ENCODE data around the gene RPP14. TPM values are rescaled to one million over a fixed set of nuclear protein-coding genes. Genes with fewer than 3 reads are reported as not detected.
A peak's percentile ranks its signal among the peaks of the same experiment; 100 is the strongest.

The RPP14 gene
- total and polyA plus RNA-seq, 7 experiments from 2014 or later = 6.8 to 21.6 (median 14.9) TPM

GRCh38 chr3:58346368-58346767 is 40.3 kb downstream of the RPP14 start:
- no peaks in the 10 kb centered on the region for H3K9me3 Mint-ChIP-seq
- H3K27me3 Mint-ChIP-seq = no peaks in the 10 kb centered on the region
- H3K36me3 ChIP-seq (ENCODE audit: control insufficient read depth in 2 of 3, insufficient read depth in 3 of 3, low read length in 3 of 3) = peaks cover 0 to 6% (median 0%) of the 10 kb centered on the region in 3 experiments
- DNase-seq = no peak
- peaks cover 21 to 64% (median 32%) of the 10 kb centered on the region in 7 donors for H3K4me1 Mint-ChIP-seq
- ATAC-seq = no peak
- H3K9me3 ChIP-seq (ENCODE audit: control insufficient read depth in 2 of 3, low read length in 3 of 3) = no peaks in the 10 kb centered on the region
- intact Hi-C loops (cut with micrococcal nuclease) = no loop called here
- no peaks in the 10 kb centered on the region for H3K27me3 ChIP-seq (ENCODE audit: control insufficient read depth in 2 of 2, insufficient read depth in 2 of 2, low read length in 2 of 2)
- H3K36me3 Mint-ChIP-seq = peaks cover 0 to 43% (median 19%) of the 10 kb centered on the region in 5 donors
- H3K4me3 Mint-ChIP-seq = peak overlapping the region in 1 of 10 donors; percentile 1
- no peak overlapping the region for H3K27ac ChIP-seq (ENCODE audit: low read depth, low read length)
- H3K4me1 ChIP-seq (ENCODE audit: control insufficient read depth in 2 of 2, insufficient read depth in 2 of 2, low read length in 2 of 2) = peaks cover 0 to 6% of the 10 kb centered on the region in 2 donors
- ChIA-PET CTCF (interaction anchor here (0.6 kb wide), 1 partner anchor 130 kb away, joined by 3 read pairs; no protein-coding TSS in a partner anchor), POLR2A (no interaction called here)
- H3K27ac Mint-ChIP-seq = peak overlapping the region in 1 of 9 donors; percentile 1
- H3K4me3 ChIP-seq (ENCODE audit: low read length) = no peak overlapping the region

- DNase-seq (no peak), ATAC-seq (no peak)
- Mint-ChIP-seq H3K4me3 (no peak overlapping the region), H3K9me3 (no peaks in the 10 kb centered on the region), H3K27me3 (no peaks in the 10 kb centered on the region), H3K27ac (peak overlapping the region in 1 of 9 donors; percentile 33), H3K36me3 (peaks cover 0 to 40% (median 14%) of the 10 kb centered on the region in 5 donors), H3K4me1 (peaks cover 32 to 71% (median 42%) of the 10 kb centered on the region in 7 donors)
- CTCF ChIA-PET = no interaction called here
- peaks cover 0 to 3% (median 0%) of the 10 kb centered on the region in 3 experiments for H3K36me3 ChIP-seq (ENCODE audit: control insufficient read depth in 2 of 3, insufficient read depth in 3 of 3, low read length in 3 of 3)
- intact Hi-C loops (cut with micrococcal nuclease) = no loop called here
- peaks cover 0 to 6% of the 10 kb centered on the region in 2 donors for H3K4me1 ChIP-seq (ENCODE audit: control insufficient read depth in 2 of 2, insufficient read depth in 2 of 2, low read length in 2 of 2)
- no peaks in the 10 kb centered on the region for H3K9me3 ChIP-seq (ENCODE audit: control insufficient read depth in 2 of 3, low read length in 3 of 3)
- POLR2A ChIA-PET = no interaction called here
- no peak overlapping the region for H3K4me3 ChIP-seq (ENCODE audit: low read length)
- no peaks in the 10 kb centered on the region for H3K27me3 ChIP-seq (ENCODE audit: control insufficient read depth in 2 of 2, insufficient read depth in 2 of 2, low read length in 2 of 2)
- no peak overlapping the region for H3K27ac ChIP-seq (ENCODE audit: low read depth, low read length)
These were observed 41.9 kb downstream of the RPP14 start for GRCh38 chr3:58347984-58348383.

- Mint-ChIP-seq H3K4me1 (peaks cover 44 to 84% (median 49%) of the 10 kb centered on the region in 7 donors), H3K9me3 (no peaks in the 10 kb centered on the region), H3K27ac (peak overlapping the region in 2 of 9 donors; percentile 30 to 87), H3K27me3 (no peaks in the 10 kb centered on the region), H3K4me3 (peak overlapping the region in 3 of 10 donors; percentile 1 to 67 (median 20)), H3K36me3 (peaks cover 0 to 33% (median 9%) of the 10 kb centered on the region in 5 donors)
- no peak for DNase-seq
- POLR2A ChIA-PET = no interaction called here
- Histone ChIP-seq H3K27me3 (ENCODE audit: control insufficient read depth in 2 of 2, insufficient read depth in 2 of 2, low read length in 2 of 2) (no peaks in the 10 kb centered on the region), H3K4me1 (ENCODE audit: control insufficient read depth in 2 of 2, insufficient read depth in 2 of 2, low read length in 2 of 2) (peaks cover 4 to 10% of the 10 kb centered on the region in 2 donors), H3K9me3 (ENCODE audit: control insufficient read depth in 2 of 3, low read length in 3 of 3) (no peaks in the 10 kb centered on the region), H3K36me3 (ENCODE audit: control insufficient read depth in 2 of 3, insufficient read depth in 3 of 3, low read length in 3 of 3) (peaks cover 0 to 3% (median 0%) of the 10 kb centered on the region in 3 experiments), H3K27ac (ENCODE audit: low read depth, low read length) (no peak overlapping the region), H3K4me3 (ENCODE audit: low read length) (no peak overlapping the region)
- peak; percentile 33 for ATAC-seq
- intact Hi-C loops (cut with micrococcal nuclease) = loop anchor here in 1 of 2 donors (1.0 kb wide), 1 partner anchor 17 kb away; no protein-coding TSS in a partner anchor
- CTCF ChIA-PET = interaction anchor here (0.6 to 1.2 kb wide), 2 partner anchors 15 to 44 kb away, joined by 3 read pairs; partner anchors contain the start of genes HTD2 and RPP14
These were observed 44.0 kb downstream of the RPP14 start for GRCh38 chr3:58349792-58350626.

GRCh38 chr3:58350627-58351013 is 44.6 kb downstream of the RPP14 start:
- no peaks in the 10 kb centered on the region for H3K27me3 Mint-ChIP-seq
- peak overlapping the region in 2 of 10 donors; percentile 20 to 67 for H3K4me3 Mint-ChIP-seq
- H3K27me3 ChIP-seq (ENCODE audit: control insufficient read depth in 2 of 2, insufficient read depth in 2 of 2, low read length in 2 of 2) = no peaks in the 10 kb centered on the region
- no peak overlapping the region for H3K27ac ChIP-seq (ENCODE audit: low read depth, low read length)
- H3K27ac Mint-ChIP-seq = peak overlapping the region in 1 of 9 donors; percentile 87
- peak; percentile 63 for ATAC-seq
- H3K4me1 ChIP-seq (ENCODE audit: control insufficient read depth in 2 of 2, insufficient read depth in 2 of 2, low read length in 2 of 2) = peaks cover 4 to 10% of the 10 kb centered on the region in 2 donors
- no peak for DNase-seq
- intact Hi-C loops (cut with micrococcal nuclease) = loop anchor here in 1 of 2 donors (1.0 kb wide), 1 partner anchor 17 kb away; no protein-coding TSS in a partner anchor
- H3K36me3 ChIP-seq (ENCODE audit: control insufficient read depth in 2 of 3, insufficient read depth in 3 of 3, low read length in 3 of 3) = peaks cover 0 to 3% (median 0%) of the 10 kb centered on the region in 3 experiments
- CTCF ChIA-PET = interaction anchor here (0.6 to 0.7 kb wide), 2 partner anchors 11 to 49 kb away, joined by 3 read pairs; no protein-coding TSS in a partner anchor
- no peaks in the 10 kb centered on the region for H3K9me3 ChIP-seq (ENCODE audit: control insufficient read depth in 2 of 3, low read length in 3 of 3)
- H3K9me3 Mint-ChIP-seq = no peaks in the 10 kb centered on the region
- POLR2A ChIA-PET = interaction anchor here (0.5 kb wide), 1 partner anchor 55 kb away, joined by 3 read pairs; no protein-coding TSS in a partner anchor
- peaks cover 44 to 88% (median 49%) of the 10 kb centered on the region in 7 donors for H3K4me1 Mint-ChIP-seq
- no peak overlapping the region for H3K4me3 ChIP-seq (ENCODE audit: low read length)
- H3K36me3 Mint-ChIP-seq = peaks cover 0 to 33% (median 9%) of the 10 kb centered on the region in 5 donors

- H3K4me1 ChIP-seq (ENCODE audit: control insufficient read depth in 2 of 2, insufficient read depth in 2 of 2, low read length in 2 of 2) = peaks cover 4 to 10% of the 10 kb centered on the region in 2 donors
- H3K27me3 Mint-ChIP-seq = no peaks in the 10 kb centered on the region
These were observed 45.9 kb downstream of the RPP14 start for GRCh38 chr3:58351920-58352319.

GRCh38 chr3:58352626-58353025 is 46.6 kb downstream of the RPP14 start:
- DNase-seq (no peak), ATAC-seq (no peak)
- CTCF ChIA-PET = no interaction called here
- Histone ChIP-seq H3K27ac (ENCODE audit: low read depth, low read length) (no peak overlapping the region), H3K4me3 (ENCODE audit: low read length) (no peak overlapping the region), H3K27me3 (ENCODE audit: control insufficient read depth in 2 of 2, insufficient read depth in 2 of 2, low read length in 2 of 2) (no peaks in the 10 kb centered on the region), H3K36me3 (ENCODE audit: control insufficient read depth in 2 of 3, insufficient read depth in 3 of 3, low read length in 3 of 3) (peaks cover 0 to 3% (median 0%) of the 10 kb centered on the region in 3 experiments), H3K4me1 (ENCODE audit: control insufficient read depth in 2 of 2, insufficient read depth in 2 of 2, low read length in 2 of 2) (peaks cover 4 to 10% of the 10 kb centered on the region in 2 donors), H3K9me3 (ENCODE audit: control insufficient read depth in 2 of 3, low read length in 3 of 3) (no peaks in the 10 kb centered on the region)
- POLR2A ChIA-PET = no interaction called here
- peak overlapping the region in 1 of 9 donors; percentile 71 for H3K27ac Mint-ChIP-seq
- intact Hi-C loops (cut with micrococcal nuclease) = no loop called here
- no peaks in the 10 kb centered on the region for H3K27me3 Mint-ChIP-seq
- H3K9me3 Mint-ChIP-seq = no peaks in the 10 kb centered on the region
- peak overlapping the region in 2 of 10 donors; percentile 29 to 55 for H3K4me3 Mint-ChIP-seq
- H3K4me1 Mint-ChIP-seq = peaks cover 35 to 90% (median 46%) of the 10 kb centered on the region in 7 donors
- H3K36me3 Mint-ChIP-seq = peaks cover 0 to 28% (median 3%) of the 10 kb centered on the region in 5 donors

More at GRCh38 chr3:58351920-58352319, 45.9 kb downstream of the RPP14 start:
- ATAC-seq (no peak), DNase-seq (no peak)
- Histone ChIP-seq H3K27ac (ENCODE audit: low read depth, low read length) (no peak overlapping the region), H3K9me3 (ENCODE audit: control insufficient read depth in 2 of 3, low read length in 3 of 3) (no peaks in the 10 kb centered on the region), H3K4me3 (ENCODE audit: low read length) (no peak overlapping the region), H3K36me3 (ENCODE audit: control insufficient read depth in 2 of 3, insufficient read depth in 3 of 3, low read length in 3 of 3) (peaks cover 0 to 3% (median 0%) of the 10 kb centered on the region in 3 experiments), H3K27me3 (ENCODE audit: control insufficient read depth in 2 of 2, insufficient read depth in 2 of 2, low read length in 2 of 2) (no peaks in the 10 kb centered on the region)
- Mint-ChIP-seq H3K9me3 (no peaks in the 10 kb centered on the region), H3K36me3 (peaks cover 0 to 31% (median 9%) of the 10 kb centered on the region in 5 donors), H3K4me1 (peaks cover 37 to 92% (median 45%) of the 10 kb centered on the region in 7 donors), H3K4me3 (peak overlapping the region in 3 of 10 donors; percentile 6 to 61 (median 9)), H3K27ac (peak overlapping the region in 1 of 9 donors; percentile 76)
- intact Hi-C loops (cut with micrococcal nuclease) = no loop called here
- CTCF ChIA-PET = no interaction called here
- POLR2A ChIA-PET = no interaction called here
